GM21528 (cell line): Measurements from ENCODE around the gene IL6R.
"Not testable (repeated sequence)": the region's sequence is repeated elsewhere in the genome, so short reads cannot be mapped to it uniquely, and the experiment has no call there.

Experiments used
- ATAC-seq: cut with Tn5 transposase; IDR thresholded peaks from one replicate; pipeline ENCODE4 v1.9.1; 2021; ENCODE audit warnings: mild to moderate bottlenecking, moderate library complexity; ENCODE audit not compliant: unreplicated experiment, low FRiP score

IL6R gene

DNA sequence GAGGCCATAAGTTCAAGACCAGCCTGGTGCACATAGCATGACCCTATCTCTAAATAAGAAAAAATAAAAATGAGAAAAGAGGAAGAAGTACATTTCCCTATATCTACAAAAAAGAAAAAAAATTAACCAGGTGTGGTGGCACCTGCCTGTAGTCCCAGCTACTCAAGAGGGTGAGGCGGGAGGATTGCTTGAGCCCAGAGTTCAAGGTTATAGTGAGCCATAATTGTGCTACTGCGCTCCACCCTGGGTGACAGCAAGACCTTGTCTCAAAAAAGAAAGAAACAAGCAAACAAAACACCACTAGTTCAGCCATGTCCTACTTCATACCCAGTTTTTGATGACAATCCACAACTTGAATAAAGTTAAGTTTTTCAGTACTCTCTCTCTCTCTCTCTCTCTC lies 66.2 kb downstream of the IL6R start:
- no peak for ATAC-seq

DNA sequence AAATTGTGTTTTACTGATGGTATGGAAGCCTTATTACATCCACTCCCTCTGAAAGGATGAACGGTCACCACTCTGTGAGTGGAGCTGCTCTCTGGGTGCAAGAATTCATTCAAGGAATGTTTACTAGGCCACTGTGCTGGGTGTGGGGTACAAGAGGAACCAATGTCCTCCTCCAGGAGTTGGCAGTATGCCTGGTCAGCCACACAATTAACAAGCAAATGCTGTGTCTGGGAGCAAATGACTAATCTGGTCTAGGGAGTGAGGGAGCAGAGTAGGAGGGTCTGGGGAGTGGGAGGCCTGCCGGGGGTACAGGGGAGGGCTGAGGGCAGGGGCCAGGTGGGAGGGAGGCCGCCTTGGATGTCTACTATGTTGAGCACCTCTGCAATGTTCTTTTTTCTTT lies 69.7 kb downstream of the IL6R start:
- no peak for ATAC-seq

DNA sequence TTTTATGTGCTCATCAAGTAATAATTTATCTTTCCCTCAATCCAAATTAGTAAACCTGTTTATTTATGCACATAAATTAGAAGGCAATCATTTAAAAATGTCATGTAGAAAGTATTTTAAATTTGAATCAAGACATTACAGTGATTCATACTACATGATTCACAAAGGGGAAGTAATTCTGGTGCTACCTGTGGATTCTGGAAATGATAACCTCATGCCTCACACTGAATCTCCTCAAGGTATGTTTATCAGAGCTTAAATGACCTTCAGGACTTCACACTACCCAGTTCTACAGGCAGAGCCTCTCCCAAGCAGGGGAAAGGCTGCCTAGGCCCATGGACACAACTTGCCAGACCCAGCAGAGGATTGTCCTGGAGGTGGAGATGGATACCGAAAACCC lies 71.6 kb downstream of the IL6R start:
- no peak for ATAC-seq

DNA sequence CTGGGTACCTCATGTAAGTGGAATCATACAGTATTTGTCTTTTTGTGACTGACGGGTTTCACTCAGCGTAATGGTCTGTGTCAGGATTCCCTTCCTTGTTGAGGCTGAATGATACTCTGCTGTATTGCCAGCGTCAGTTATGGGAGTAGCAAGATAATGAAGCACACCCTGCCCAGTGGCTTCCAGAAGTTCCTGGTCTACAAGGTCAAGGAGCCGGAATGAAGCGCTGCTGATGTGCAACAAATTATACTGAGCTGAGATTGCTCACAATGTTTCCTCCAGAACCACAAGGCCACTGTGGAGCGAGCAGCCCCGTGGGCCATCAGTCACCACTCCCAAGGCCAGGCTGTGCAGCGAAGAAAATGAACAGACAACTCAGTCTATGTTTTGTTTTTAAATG lies 72.9 kb downstream of the IL6R start:
- ATAC-seq: no peak

- ATAC-seq: no peak
Measured at GRCh38 chr1:154478639-154479038, 73.5 kb downstream of the IL6R start.

GRCh38 chr1:154479764-154480421 lies 74.8 kb downstream of the IL6R start:
- ATAC-seq: no peak

GRCh38 chr1:154481053-154481452 lies 75.9 kb downstream of the IL6R start:
- ATAC-seq: no peak

- no peak for ATAC-seq
Measured at GRCh38 chr1:154483941-154484803, 79.0 kb downstream of the IL6R start.

GRCh38 chr1:154485106-154485505 lies 80.0 kb downstream of the IL6R start:
- no peak for ATAC-seq

- ATAC-seq: no peak
Measured at GRCh38 chr1:154485910-154486496, 80.9 kb downstream of the IL6R start.

GRCh38 chr1:154486756-154487155 lies 81.6 kb downstream of the IL6R start:
- not testable (repeated sequence) for ATAC-seq

DNA sequence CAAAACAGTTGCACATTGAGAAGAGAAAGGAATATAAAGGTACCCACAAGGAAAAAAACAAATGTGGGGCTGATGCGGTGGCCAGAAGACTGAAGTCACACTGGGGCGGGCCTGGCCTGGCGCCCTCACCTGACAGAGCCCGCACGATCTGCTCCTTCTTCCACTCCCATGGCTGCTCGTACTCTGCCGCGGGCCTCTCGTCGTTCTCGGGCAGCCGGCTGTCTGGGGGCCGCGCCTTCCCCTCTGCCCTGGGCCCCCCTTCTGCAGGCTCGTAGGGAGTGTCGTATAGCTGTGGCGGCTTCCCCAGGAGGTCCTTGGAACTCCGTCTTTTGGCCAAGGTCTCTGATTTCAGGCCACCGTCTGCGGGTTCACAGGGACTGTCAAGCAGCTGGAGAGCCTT lies 83.8 kb downstream of the IL6R start:
- no peak for ATAC-seq

DNA sequence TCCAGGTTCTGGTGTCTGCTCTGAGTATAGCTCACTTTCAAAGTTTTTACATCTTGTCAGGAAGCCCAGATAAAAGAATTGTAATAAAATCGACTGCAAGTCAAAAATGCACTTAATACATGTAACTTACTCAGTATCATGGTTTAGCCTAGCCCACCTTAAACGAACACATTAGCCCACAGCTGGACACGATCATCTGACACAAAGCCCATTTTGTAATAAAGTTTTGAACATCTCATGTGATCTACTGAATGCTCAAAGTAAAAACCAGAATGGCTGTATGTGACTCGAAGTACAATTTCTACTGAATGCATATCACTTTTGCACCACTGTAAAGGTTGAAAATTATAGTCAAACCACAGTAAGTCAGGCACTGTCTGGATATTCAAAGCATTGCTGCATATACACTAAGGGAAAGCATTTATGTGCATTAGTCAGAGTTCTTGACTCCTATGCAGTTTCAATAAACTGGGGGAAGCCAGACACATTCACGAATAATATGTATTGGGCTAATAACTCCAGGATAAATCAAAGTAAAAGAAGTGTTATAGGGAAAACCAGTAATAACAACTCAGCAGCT lies 84.6 kb downstream of the IL6R start:
- no peak for ATAC-seq

GRCh38 chr1:154490317-154490716 lies 85.2 kb downstream of the IL6R start:
- no peak for ATAC-seq

GRCh38 chr1:154492115-154492514 lies 87.0 kb downstream of the IL6R start:
- ATAC-seq: no peak

DNA sequence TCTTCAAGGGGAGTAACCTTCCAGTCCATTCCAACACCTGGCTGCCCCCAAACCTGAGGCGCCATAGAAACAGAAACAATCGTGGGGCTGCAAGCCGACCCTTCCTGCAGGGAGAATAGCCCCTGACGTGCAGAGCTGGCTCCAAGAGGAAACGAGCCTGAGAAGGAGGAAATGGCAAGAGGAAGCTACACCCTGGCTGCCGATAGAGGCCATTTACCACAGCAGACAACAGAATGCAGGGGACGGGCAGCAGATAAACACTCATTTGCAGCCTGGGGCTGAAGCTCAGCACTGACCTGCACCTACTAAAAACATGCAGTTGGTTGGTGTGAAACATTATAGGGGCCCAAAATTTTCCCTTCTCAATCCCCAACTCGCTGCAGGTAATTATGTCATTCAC lies 88.1 kb downstream of the IL6R start:
- ATAC-seq: no peak

DNA sequence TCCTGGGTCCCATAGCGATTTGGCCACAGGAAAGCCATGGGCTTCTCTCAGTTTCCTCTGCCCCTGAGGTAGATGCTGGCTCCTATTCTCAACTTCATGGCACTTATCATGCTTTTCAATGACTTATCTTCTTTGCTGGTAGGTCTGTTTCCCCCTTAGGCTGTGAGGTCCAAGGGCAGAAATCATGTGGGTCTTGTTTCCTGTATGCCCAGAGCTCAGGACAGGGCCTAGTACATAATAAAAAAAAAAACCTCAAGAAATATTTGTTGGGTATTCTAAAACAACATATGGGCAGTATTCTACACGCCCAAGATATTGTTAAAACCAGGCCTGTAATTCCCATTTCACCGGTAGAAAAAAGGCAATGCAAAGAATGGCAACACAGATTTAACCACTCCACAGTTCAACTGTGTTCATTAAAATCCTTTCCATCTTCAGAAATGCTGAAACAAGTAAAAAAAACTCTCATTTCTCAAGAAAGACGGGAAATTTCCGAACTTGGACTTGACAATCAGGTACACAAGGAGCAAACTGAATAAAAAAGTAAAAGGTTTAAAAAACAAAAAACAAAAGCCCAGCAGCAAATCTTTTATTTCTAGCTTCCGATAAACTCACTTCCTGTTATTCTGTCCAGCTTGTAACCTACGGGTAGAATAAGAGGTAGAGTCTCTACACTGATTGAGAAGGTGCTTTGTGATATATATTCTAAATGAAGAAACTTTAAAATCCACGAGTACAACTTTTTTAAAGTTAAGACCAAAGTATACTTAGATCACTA lies 90.5 kb downstream of the IL6R start:
- ATAC-seq: no peak

- ATAC-seq: no peak
Measured at GRCh38 chr1:154496383-154496782, 91.2 kb downstream of the IL6R start.

- ATAC-seq: no peak
Measured at GRCh38 chr1:154497026-154497806, 92.1 kb downstream of the IL6R start.

- no peak for ATAC-seq
Measured at GRCh38 chr1:154499446-154499845, 94.3 kb downstream of the IL6R start.
